ENCODE results near the gene ACP6.

GRCh38 chr1:147613506-147613905, 56.8 kb downstream of the ACP6 start:
- no peak for TF ChIP-seq CTCF (IDR thresholded peaks at IDR 0.05)
- TF ChIP-seq POLR2A (IDR thresholded peaks at IDR 0.05), result no peak
